ENCODE measurements around the gene NUDT16L1.

NUDT16L1 gene

DNA sequence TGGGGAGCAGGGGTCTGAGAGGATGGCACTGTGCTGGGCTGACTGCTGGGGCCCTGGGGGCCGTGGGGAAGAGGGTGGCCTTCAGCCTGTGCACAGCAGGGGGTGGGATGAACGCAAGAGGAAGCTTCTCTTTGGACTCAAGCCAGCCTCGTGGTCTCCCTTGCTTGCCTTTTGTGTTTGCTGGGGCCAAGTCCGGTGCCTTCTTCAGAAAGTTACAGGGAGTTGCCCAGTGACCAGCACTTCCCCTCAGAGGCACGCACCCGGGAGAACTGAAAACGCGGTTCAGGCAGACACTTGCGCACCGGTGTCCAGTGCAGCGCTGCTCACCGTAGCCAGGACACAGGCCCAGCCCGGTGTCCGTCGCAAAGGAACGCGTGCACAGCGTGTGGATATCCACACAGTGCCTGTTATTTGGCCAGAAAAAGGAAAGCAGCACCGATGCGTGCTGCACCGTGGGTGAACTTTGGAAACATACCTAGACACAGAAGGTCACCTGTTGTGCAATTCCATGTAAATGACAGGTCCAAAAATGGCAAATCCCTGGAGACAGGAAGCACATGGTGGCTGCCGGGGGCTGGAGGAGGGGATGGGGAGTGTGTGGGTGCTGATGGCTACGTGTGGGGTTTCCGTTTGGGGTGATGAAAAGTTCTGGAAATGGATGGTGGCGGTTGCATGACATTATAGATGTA is 29.4 kb upstream of the NUDT16L1 start:
- no peak for DNase-seq (ENCODE audit: low read depth in 2 of 2)

DNA sequence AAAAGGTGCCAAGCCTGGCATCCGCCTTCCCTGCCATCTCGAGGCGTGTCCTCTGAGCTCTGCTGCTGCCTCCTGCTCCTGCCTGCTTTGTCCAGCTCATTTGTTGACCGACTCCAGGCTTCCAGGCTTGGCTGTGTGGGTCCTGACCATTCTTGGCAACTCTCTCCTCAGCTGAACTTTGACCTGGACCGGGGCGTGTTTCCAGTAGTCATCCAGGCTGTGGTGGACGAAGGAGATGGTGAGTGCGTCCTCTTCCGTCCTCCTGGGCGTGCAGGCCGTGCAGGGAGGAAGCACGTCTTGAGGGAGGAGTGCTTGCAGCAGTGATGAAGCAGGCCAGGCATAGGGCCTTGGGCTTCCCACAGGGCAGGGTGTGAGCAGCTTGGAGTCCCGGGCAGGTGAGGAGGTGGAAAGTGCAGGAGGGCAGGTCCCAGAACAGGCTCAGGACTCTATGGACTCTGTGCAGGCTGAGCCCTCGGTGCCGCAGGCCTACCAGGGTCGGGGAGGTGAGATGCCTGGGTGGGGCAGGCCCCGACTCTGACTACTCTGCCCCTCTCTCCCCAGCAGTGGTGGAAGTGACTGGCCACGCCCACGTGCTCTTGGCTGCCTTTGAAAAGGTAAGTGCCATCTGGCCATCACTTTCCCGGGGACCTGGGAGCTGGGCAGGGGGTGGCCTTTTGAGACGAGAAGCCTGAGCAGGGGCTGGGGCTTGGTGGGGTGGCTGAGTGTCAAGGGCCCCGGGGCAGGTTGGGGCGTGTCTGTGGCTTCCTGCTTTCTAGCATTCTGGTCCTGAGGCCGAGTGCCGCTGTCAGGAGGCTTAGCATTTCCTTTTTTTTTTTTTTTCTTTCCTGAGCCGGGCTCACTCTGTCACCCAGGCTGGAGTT is 28.6 kb upstream of the NUDT16L1 start:
- DNase-seq (ENCODE audit: low read depth in 2 of 2), result peak in 1 of 2 donors; percentile 13

DNA sequence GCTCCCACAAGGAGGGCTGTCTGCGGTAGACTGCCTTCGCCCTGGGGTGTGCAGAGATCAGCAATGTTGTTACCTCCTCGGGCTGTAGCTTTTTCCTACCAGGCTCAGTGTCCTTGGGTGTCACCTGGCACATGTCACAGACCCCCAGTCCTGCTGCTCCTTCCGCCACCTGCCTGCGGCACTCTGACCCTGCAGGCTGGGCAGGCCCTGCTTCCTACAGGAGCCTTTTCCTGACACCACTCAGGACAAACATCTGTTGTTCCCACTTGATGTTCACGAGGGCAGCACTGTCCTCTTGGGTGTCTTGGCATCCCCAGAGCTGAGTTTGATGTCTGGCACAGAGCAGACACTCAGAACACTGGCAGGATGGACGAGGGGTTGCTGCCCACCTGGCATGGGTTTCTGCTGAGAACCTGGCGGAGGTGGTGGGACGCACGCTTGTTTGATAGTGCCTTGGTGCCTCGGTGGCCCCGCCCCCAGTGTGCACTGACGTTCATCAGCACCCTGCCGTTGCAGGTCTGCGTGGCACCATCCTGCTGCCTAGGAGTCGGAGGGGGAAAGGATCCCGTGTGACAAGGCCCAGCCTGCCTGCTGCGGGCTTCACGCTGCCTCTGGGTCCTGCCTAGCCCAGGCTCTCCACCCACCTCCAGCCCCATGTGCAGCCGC is 26.7 kb upstream of the NUDT16L1 start:
- no peak for DNase-seq (ENCODE audit: low read depth in 2 of 2)

DNA sequence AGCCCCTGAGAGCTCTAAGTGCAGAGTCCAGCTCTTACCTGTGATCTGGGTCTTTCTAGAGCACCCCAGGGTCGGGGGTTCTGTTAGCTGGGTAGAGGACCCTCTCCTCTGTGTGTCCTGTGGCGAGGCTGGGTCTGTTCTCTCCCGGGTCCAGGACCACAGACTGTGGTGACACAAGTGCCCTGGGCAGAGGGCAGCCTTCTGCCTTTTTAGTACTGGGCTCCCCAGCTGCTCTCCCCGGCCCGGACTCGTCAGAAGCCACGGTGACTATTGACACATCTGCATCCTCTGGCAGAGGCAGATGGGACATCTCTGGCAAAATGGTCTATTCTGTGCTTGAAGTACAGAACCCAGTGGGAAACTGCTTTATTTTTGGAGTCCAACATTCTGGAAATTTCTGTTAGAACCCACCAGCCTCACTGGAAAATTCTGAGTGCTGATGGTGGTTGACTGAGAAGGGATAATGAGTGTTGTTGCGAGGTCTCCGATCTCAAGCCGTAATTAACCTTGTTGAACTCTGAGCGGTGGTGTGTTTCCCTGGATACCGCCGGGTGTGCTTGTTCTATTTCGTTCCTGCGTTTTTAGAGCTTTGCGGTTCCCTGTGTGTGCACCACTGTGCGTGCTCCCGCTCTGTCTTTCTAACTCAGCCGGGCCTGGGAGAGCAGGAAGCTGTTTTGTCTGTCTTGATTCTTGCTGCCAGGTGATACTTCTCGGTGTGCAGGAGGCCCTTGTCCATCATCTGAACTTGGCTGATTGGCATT is 26.0 kb upstream of the NUDT16L1 start:
- DNase-seq (ENCODE audit: low read depth in 2 of 2), result no peak

DNA sequence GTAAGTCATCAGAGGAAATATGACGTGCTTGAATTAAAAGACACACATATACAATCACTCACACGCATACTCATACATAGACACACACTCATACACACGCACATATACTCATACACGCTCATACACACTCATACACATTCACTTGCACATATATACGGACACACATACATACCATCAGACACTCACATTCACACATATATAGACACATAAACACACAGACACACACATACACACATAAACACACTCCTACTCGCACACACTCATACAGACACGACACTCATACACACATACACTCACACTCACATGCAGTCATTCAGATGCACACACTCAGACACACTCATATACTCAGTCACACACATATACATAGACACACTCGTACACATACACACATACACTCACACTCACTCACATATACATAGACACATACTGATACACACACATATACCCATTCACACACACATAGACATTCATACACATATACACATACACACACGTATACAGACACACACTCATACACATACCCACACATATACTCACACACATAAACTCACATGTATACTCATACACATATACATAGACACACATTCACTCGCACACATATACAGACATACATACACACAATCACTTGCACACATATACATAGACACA is 24.9 kb upstream of the NUDT16L1 start:
- DNase-seq (ENCODE audit: low read depth in 2 of 2), result no peak

DNA sequence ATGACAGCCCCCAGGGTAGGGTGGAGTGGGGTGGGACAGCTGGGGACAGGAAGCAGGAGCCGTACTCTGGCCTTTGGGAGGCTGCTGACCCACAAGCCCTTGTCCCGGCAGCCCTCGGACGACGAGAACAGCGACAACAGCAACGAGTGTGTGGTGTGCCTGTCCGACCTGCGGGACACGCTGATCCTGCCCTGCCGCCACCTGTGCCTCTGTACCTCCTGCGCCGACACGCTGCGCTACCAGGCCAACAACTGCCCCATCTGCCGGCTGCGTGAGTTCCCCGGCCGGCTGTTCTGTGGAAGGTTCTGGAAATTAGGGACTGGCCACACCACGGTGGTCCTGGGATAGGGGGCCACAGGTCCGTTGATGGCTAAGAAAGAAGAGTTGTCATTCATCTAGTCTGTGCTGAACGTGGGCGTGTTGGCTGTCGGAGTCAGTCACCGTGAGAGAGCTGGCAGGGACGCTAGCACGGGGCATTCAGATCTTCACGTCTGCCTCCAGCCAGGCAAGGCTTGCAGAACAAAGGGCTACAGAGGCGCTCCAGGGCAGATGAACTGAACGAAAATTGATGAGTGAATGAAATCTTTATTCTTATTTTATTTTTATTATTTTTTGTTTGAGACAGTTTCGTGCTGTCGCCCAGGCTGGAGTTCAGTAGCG is 19.8 kb upstream of the NUDT16L1 start:
- no peak for DNase-seq (ENCODE audit: low read depth in 2 of 2)

DNA sequence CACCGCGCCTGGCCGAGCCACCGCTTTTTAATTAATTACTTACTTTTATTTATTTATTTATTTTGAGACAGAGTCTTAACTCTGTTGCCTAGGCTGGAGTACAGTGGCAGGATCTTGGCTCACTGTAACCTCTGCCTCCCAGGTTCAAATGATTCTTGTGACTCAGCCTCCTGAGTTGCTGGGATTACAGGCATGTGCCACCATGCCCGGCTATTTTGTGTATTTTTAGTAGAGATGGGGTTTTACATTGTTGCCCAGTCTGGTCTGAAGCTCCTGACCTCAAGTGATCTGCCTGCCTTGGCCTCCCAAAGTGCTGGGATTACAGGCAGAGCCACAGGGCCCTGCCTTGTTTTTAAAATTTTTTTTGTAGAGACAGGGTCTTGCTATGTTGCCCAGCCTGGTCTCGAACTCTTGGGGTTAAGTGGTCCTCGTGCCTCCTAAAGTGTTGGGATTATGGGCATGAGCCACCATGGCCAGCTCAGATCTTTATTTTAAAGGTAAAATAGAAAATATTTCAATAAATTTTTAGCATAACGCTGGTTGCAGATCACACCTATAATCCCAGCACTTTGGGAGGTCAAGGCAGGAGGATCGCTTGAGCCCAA is 18.3 kb upstream of the NUDT16L1 start:
- no peak for DNase-seq (ENCODE audit: low read depth in 2 of 2)

DNA sequence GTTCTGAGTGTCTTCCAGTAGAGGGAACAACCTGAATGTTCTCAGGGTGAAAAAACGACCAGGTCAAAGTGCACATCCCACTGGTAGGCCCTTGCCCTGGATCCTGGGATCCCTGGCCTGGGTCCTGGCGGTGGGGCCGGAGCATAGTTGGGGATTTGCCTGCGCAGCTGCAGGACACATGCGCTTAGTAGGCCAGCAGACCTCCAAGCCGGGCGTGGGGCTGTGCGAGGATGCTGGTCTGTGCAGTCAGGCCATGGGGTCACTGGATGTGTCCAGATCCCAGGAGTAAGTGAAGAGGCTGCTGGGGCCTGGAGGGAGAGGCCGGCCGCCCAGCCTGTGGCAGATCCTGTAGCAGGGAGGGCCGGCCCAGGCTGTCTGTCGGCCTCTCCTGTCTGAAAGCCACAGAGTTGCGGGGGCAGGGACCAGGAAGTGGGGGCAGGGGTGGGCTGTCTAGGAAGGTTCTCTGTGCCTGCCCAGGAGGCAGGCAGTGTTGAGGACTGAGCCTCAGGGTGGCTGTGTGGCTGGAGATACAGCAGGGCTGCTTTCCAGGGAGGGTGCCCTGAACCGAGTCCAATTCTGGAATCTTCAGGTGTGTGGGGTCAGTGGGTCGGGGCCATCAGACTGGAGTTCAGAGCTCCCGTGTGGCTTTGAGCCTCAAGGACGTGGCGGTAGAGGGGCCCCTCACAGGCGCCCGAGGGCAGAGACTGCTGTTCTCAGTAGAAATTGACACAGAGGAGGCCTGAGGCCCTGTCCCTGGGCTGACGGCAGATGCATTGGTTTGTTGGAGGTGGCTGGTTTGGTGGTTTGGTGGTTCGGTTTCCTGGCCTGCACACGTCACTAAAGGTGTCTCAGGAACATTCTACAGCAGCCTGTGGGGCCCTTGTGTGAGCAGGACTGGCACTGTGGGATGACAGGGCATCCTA is 17.2 kb upstream of the NUDT16L1 start:
- DNase-seq (ENCODE audit: low read depth in 2 of 2), result peak in 1 of 2 donors; percentile 29

DNA sequence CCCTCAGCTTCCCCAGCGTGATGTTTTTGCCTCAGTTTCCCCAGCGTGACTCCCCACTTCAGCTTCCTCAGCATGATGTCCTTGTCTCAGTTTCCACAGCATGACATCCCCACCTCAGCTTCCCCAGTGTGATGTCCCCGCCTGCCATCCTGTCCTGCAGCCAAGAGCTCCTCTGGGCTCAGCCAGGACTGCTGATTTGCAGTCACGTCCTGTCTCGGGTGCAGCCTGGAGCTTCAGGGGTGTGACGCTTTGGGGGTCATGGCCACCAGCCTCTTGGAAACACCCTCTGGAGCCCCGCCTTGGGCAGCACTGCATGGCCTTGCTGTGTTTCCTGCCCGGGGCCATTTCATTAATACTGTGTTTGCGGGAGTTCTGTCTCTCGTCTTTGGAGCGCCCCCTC is 16.5 kb upstream of the NUDT16L1 start:
- DNase-seq (ENCODE audit: low read depth in 2 of 2), result no peak

DNA sequence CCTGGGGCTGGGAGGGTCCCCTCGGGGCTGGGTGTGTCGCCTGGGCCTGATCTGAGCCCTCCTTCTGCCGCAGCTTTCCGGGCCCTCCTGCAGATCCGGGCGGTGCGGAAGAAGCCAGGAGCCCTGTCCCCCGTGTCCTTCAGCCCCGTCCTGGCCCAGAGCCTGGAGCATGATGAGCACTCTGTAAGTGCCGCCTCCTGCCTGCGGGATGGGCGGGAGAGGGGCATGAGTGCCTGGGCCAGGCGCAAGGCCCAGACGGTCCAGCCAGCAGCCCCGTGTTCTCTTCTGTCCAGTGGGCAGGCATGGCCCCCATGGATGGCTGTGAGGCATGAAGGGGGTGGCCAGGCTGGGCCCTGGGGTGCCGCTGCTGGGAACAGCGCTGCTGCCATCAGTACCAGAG is 16.0 kb upstream of the NUDT16L1 start:
- DNase-seq (ENCODE audit: low read depth in 2 of 2), result no peak

DNA sequence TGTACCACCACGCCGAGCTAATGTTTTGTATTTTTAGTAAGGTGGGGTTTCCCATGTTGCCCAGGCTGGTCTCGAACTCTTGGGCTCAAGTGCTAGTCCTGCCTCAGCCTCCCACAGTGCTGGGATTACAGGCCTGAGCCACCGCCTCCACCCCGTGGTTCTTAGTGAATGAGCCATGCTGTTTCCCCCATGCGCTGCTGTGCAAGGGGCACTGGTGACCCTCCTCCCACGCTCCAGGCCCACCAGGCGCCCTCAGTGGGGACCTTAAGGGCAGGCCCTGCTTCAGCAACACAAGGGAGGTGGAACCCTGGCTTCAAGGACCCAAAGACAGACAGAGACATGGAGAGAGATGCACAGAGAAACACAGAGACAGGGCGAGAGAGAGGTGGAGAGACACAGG is 15.4 kb upstream of the NUDT16L1 start:
- DNase-seq (ENCODE audit: low read depth in 2 of 2), result no peak

DNA sequence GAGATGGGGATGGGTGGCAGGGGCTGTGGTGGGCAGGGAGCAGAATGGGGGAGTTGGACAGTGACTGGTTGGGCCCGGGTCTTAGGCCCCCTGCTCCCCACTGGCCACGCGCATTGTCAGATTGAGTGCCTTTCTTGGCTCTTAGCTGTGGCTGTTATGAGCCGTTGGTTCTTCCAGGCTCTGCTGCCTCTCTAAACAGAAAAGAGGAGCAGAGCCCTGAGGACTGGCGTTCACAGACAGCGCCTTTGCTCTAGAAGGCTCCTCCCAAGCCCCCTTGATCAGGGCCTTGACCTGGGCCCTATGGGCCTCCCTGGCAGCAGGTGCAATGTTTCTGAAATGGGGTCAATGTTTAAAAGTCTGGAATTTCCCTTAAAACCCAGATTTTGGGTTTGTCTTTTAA is 14.8 kb upstream of the NUDT16L1 start:
- DNase-seq (ENCODE audit: low read depth in 2 of 2), result no peak

DNA sequence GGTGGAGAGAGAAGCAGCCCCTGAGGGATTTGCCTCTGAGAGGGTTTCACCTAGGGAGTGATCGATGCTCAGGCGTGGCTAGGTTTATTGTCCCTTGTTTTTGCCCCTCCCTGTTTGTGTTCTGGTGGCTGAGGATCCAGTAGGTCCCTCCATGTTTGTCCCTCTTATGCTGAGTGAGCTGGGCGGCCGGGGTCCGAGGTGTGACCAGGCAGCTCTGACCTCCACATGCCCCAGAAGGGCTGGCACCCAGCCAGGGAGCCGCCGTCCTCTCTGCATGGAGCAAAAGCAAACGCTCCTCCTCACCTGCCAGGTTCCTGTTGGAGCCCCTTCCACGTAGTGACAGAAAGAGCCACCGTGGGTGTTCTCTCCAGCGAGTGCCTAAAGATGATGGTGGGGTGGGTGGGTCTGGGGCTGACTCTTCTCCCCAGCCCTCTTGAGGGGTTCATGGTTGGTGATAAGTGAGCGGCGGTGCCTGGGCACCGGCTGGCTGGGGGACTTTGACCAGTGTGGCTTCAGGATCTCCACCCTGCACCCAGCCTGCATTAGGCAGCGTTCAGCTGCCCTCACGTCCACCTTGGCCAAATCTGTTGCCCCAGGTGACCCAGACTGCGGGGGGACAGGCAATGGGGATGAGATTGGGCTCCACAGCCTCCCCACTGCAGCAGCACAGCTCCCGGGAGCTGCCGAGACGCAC is 14.1 kb upstream of the NUDT16L1 start:
- no peak for DNase-seq (ENCODE audit: low read depth in 2 of 2)

DNA sequence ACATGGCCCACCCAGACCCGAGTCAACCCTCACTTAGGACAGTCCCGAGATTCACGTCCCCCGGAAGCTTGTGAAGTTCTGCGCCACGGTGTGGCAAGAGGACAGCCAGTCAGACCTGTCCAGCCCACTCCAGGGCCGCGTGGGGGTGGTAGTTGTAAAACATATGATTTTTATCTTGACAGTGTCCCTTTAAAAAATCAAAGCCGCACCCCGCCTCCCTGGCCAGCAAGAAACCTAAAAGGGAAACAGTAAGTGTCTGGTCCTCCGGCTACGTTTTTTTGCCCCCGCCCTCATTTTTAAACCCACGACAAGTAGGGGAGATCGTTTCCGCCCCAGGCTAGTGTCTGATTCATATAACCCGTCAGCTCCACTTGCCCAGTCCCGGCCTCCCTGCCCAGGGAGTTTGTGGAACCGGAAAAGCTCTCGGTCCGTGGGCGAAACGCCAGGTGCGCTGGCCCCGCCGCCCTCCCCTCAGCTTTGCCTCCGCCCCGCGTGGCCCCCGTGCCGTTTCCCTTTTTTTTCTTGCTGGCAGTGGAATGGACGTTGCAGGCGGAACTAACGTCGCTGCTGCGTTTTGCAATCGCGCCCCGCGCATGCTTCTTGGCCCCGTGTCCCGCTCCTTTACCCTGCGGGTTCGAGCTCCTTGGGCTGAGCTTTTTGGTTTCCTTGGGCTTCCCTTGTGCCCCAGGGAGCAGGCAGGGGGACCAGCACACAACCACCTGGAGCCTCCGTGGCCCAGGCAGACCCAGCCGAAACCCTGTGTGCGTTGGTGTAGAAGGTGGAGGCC is 13.3 kb upstream of the NUDT16L1 start:
- DNase-seq (ENCODE audit: low read depth in 2 of 2), result no peak

DNA sequence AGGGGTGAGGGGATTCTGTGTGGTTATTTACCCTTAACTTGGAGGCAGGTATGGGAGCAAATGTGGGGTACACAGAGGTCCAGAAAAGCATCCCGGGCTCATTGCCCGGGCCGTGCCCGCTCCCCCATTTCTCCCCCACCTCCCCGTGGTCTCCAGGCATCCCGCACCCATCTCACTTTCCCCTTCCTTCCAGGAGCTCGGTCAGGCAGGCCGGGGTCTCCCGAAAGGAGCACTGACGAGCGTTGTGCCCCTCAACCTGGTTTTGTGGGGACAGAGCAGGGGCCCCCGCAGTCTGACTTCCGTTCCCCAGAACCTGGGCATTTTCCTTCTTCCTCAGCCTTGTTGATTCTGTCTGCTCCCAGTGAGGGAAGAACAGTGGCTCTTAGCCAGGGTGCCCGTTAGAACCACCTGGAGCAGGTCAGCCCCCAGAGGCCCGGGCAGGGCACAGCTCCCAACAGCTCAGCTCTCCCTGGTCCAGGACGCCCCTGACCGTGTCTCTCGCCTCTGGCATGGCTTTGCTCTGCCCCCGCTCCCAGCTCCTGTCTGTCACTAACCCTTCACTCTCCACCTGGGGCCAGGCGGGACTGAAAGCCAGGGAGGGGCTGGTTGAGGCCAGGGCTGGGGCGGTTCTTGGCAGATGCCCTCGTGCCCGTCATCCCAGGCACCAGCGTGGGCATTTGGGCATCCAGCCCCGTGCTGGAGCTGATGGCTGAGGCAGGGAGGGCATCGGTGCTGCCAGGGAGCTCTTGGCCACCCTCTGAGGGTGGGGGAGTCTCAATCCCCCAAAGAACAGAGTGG is 12.5 kb upstream of the NUDT16L1 start:
- no peak for DNase-seq (ENCODE audit: low read depth in 2 of 2)

DNA sequence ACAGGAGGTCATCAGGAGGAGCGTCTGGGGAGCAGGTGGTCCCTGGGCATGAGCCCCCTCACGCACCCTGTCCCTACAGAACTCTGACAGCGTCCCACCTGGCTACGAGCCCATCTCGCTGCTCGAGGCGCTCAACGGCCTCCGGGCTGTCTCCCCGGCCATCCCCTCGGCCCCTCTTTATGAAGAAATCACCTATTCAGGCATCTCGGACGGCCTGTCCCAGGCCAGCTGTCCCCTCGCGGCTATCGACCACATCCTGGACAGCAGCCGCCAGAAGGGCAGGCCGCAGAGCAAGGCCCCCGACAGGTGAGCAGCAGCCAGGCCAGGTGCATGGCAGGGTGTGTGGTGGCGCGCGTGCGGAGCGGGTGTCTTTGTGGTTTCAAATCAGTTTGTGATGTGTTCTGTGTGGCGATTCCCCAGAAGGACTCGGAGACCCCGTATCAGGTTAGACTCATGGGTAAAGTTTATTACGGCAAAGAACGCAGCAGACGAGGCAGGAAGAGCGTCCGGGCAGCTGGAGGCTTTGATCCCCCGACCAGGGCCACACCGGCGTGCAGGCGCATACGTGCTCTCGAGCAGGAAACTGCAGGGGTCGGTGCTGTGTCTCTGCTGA is 11.8 kb upstream of the NUDT16L1 start:
- no peak for DNase-seq (ENCODE audit: low read depth in 2 of 2)

Measured in stimulated activated CD4-positive, alpha-beta T cell treated with anti-CD3 and anti-CD28 coated beads, Interleukin-1b, Interleukin-23, amount 100 ng/mL, for 1 hour (primary cell).